BE2C (cell line): ENCODE data around the gene SPPL3.

ENCODE experiments used
- DNase-seq: peaks from one replicate; pipeline ENCODE4 v3.0.0-alpha.2; 2020
- H3K27me3 ChIP-seq: fragments of 250-450 bp; sonication (Bioruptor Pico); 2 replicates; pipeline ENCODE4 v1.5.1; 2020; ENCODE audit warnings: mild to moderate bottlenecking
- H3K36me3 ChIP-seq: fragments of 250-450 bp; sonication (Bioruptor Pico); 2 replicates; pipeline ENCODE4 v1.5.1; 2020; ENCODE audit warnings: mild to moderate bottlenecking
- H3K4me1 ChIP-seq: fragments of 250-450 bp; sonication (Bioruptor Pico); 2 replicates; pipeline ENCODE4 v1.5.1; 2020
- H3K4me3 ChIP-seq: 2 replicates; pipeline ENCODE4 v1.5.1; 2011; ENCODE audit warnings: low read depth, low read length
- H3K9me3 ChIP-seq: fragments of 250-450 bp; sonication (Bioruptor Pico); 2 replicates; pipeline ENCODE4 v1.5.1; 2020
- CTCF ChIP-seq: IDR thresholded peaks from 2 replicates; pipeline ENCODE4 v1.5.1; 2012; ENCODE audit warnings: mild to moderate bottlenecking, low read depth, low read length

The SPPL3 gene

GRCh38 chr12:120814203-120814902, 89.8 kb downstream of the SPPL3 start:
- H3K4me1 ChIP-seq, result no peaks in the 10 kb centered on the region

GRCh38 chr12:120813588-120814153, 90.5 kb downstream of the SPPL3 start:
- Histone ChIP-seq H3K9me3 (no peaks in the 10 kb centered on the region), H3K4me3 (no peak overlapping the region), H3K27me3 (no peaks in the 10 kb centered on the region), H3K36me3 (no peaks in the 10 kb centered on the region; the same call in 1 of the 2 replicates), H3K4me1 (no peaks in the 10 kb centered on the region)
- no peak for TF ChIP-seq CTCF
- DNase-seq, result no peak

More at GRCh38 chr12:120814203-120814902, 89.8 kb downstream of the SPPL3 start:
- no peak for DNase-seq
- no peak overlapping the region for H3K4me3 ChIP-seq
- no peaks in the 10 kb centered on the region for H3K27me3 ChIP-seq
- TF ChIP-seq CTCF, result no peak
- H3K36me3 ChIP-seq, result no peaks in the 10 kb centered on the region; the same call in 1 of the 2 replicates
- no peaks in the 10 kb centered on the region for H3K9me3 ChIP-seq

GRCh38 chr12:120810021-120810420, 94.1 kb downstream of the SPPL3 start:
- Histone ChIP-seq H3K27me3 (no peaks in the 10 kb centered on the region), H3K36me3 (no peaks in the 10 kb centered on the region; the same call in 1 of the 2 replicates), H3K4me1 (no peaks in the 10 kb centered on the region), H3K4me3 (no peak overlapping the region), H3K9me3 (no peaks in the 10 kb centered on the region)
- no peak for TF ChIP-seq CTCF
- no peak for DNase-seq

- Histone ChIP-seq H3K4me3 (no peak overlapping the region), H3K9me3 (no peaks in the 10 kb centered on the region), H3K36me3 (no peaks in the 10 kb centered on the region; the same call in 1 of the 2 replicates), H3K4me1 (no peaks in the 10 kb centered on the region), H3K27me3 (no peaks in the 10 kb centered on the region)
- no peak for DNase-seq
- no peak for TF ChIP-seq CTCF
Observed at GRCh38 chr12:120804428-120804827, 99.7 kb downstream of the SPPL3 start.

- Histone ChIP-seq H3K9me3 (no peaks in the 10 kb centered on the region; the same call in 1 of the 2 replicates), H3K4me1 (no peaks in the 10 kb centered on the region), H3K4me3 (no peak overlapping the region), H3K27me3 (no peaks in the 10 kb centered on the region), H3K36me3 (no peaks in the 10 kb centered on the region)
- no peak for DNase-seq
- no peak for TF ChIP-seq CTCF
Observed at GRCh38 chr12:120801146-120801545, 103.0 kb downstream of the SPPL3 start.

- Histone ChIP-seq H3K4me1 (no peaks in the 10 kb centered on the region), H3K4me3 (no peak overlapping the region), H3K36me3 (no peaks in the 10 kb centered on the region), H3K27me3 (no peaks in the 10 kb centered on the region), H3K9me3 (peaks cover 2% of the 10 kb centered on the region; the same call in 1 of the 2 replicates)
- DNase-seq, result no peak
- no peak for TF ChIP-seq CTCF
Observed at GRCh38 chr12:120800665-120801064, 103.5 kb downstream of the SPPL3 start.
